GM23338 (cell line): Measurements from ENCODE around the gene CTBP2. TPM values are rescaled to one million over a fixed set of nuclear protein-coding genes. Genes with fewer than 3 reads are reported as not detected.

Experiments
- ATAC-seq: fragments of 200-7000 bp; cut with Tn5 transposase; 3 replicates; pipeline ENCODE4 v1.9.1; 2020
- DNase-seq: peaks from one replicate; pipeline ENCODE4 v3.0.0-alpha.2; 2015; ENCODE audit warnings: low spot score
- H2AFZ ChIP-seq: fragments of 200-600 bp; sonication (generic); 2 replicates; pipeline ENCODE4 v1.8.0; 2016; ENCODE audit warnings: antibody characterized with exemption, mild to moderate bottlenecking, moderate library complexity
- H3F3A ChIP-seq: fragments of 200-600 bp; sonication (generic); replicated peaks from 2 replicates; pipeline ENCODE4 v1.8.0; 2017; ENCODE audit warnings: antibody characterized with exemption, mixed run types, low read depth
- H3K27ac ChIP-seq: fragments of 200-600 bp; sonication (generic); 2 replicates; pipeline ENCODE4 v1.6.1; 2016; ENCODE audit warnings: low read depth
- H3K27me3 ChIP-seq: fragments of 200-600 bp; sonication (generic); 2 replicates; pipeline ENCODE4 v1.8.0; 2016; ENCODE audit warnings: mild to moderate bottlenecking, mixed run types, moderate library complexity; ENCODE audit not compliant: insufficient read depth
- H3K36me3 ChIP-seq: fragments of 200-600 bp; sonication (generic); 2 replicates; pipeline ENCODE4 v1.8.0; 2016; ENCODE audit warnings: mild to moderate bottlenecking; ENCODE audit not compliant: insufficient read depth
- H3K4me1 ChIP-seq: fragments of 200-600 bp; sonication (generic); 2 replicates; pipeline ENCODE4 v1.8.0; 2016; ENCODE audit warnings: mild to moderate bottlenecking, moderate library complexity; ENCODE audit not compliant: insufficient read depth
- H3K4me2 ChIP-seq: fragments of 200-600 bp; sonication (generic); 2 replicates; pipeline ENCODE4 v1.7.1; 2017; ENCODE audit warnings: mixed run types
- H3K4me3 ChIP-seq: fragments of 200-600 bp; sonication (generic); 2 replicates; pipeline ENCODE4 v1.6.1; 2016; ENCODE audit warnings: mixed run types
- H3K79me2 ChIP-seq: fragments of 200-600 bp; sonication (generic); replicated peaks from 2 replicates; pipeline ENCODE4 v1.8.0; 2017; ENCODE audit warnings: mild to moderate bottlenecking; ENCODE audit not compliant: insufficient read depth
- H3K9me2 ChIP-seq: fragments of 200-600 bp; sonication (generic); 2 replicates; pipeline ENCODE4 v1.8.0; 2017; ENCODE audit not compliant: insufficient read depth
- H4K20me1 ChIP-seq: fragments of 200-600 bp; sonication (generic); replicated peaks from 2 replicates; pipeline ENCODE4 v1.8.0; 2017; ENCODE audit warnings: mild to moderate bottlenecking; ENCODE audit not compliant: insufficient read depth
- H3K27ac Mint-ChIP-seq: 2 replicates; pipeline ENCODE4 v1.8.0; 2020; ENCODE audit warnings: inconsistent platforms, mild to moderate bottlenecking, moderate library complexity, mixed read lengths
- H3K27me3 Mint-ChIP-seq: 3 replicates; pipeline ENCODE4 v1.8.0; 2022; ENCODE audit warnings: low read depth, mild to moderate bottlenecking, moderate library complexity, mixed read lengths, inconsistent platforms; ENCODE audit not compliant: insufficient read depth, poor library complexity
- H3K36me3 Mint-ChIP-seq: 3 replicates; pipeline ENCODE4 v1.8.0; 2021; ENCODE audit warnings: low read depth, mild to moderate bottlenecking, inconsistent platforms, moderate library complexity, mixed read lengths
- H3K4me1 Mint-ChIP-seq: 3 replicates; pipeline ENCODE4 v1.8.0; 2020; ENCODE audit warnings: mild to moderate bottlenecking, inconsistent platforms, mixed read lengths
- H3K4me3 Mint-ChIP-seq: 3 replicates; pipeline ENCODE4 v1.8.0; 2021; ENCODE audit warnings: moderate library complexity, mild to moderate bottlenecking, inconsistent platforms, mixed read lengths
- H3K9me3 Mint-ChIP-seq: 3 replicates; pipeline ENCODE4 v1.8.0; 2020; ENCODE audit warnings: moderate library complexity, mild to moderate bottlenecking, inconsistent platforms, mixed read lengths
- CREB1 ChIP-seq: fragments of 250-450 bp; sonication (Bioruptor Pico); IDR thresholded peaks from 2 replicates; pipeline ENCODE4 v1.5.0; 2020; ENCODE audit warnings: low read depth, mild to moderate bottlenecking, moderate library complexity
- CTCF ChIP-seq, 2 experiments: fragments of 200-600 bp in 1 of 2; sonication (generic) in 1 of 2; conservative IDR thresholded peaks; 2 replicates each; pipeline versions ENCODE4 v1.5.1 to v1.6.1; 2016 to 2017; ENCODE audit warnings: antibody characterized with exemption in 2 of 2, low read depth in 2 of 2, mild to moderate bottlenecking in 2 of 2, moderate library complexity in 1 of 2
- ETS1 ChIP-seq: IDR thresholded peaks from 2 replicates; pipeline ENCODE4 v1.6.1; 2016; ENCODE audit warnings: antibody characterized with exemption
- EZH2phosphoT487 ChIP-seq: fragments of 200-600 bp; sonication (generic); IDR thresholded peaks from one replicate; pipeline ENCODE4 v1.8.1; 2018; ENCODE audit warnings: antibody characterized with exemption; ENCODE audit not compliant: unreplicated experiment
- POLR2AphosphoS5 ChIP-seq: IDR thresholded peaks from 2 replicates; pipeline ENCODE4 v1.6.1; 2016; ENCODE audit warnings: antibody characterized with exemption, low read depth
- REST ChIP-seq: IDR thresholded peaks from one replicate; pipeline ENCODE4 v1.6.1; 2018; ENCODE audit warnings: antibody characterized with exemption; ENCODE audit not compliant: unreplicated experiment
- STAT1 ChIP-seq: IDR thresholded peaks from one replicate; pipeline ENCODE4 v1.6.1; 2016; ENCODE audit warnings: antibody characterized with exemption; ENCODE audit not compliant: unreplicated experiment
- ZNF331 ChIP-seq: fragments of 250-450 bp; sonication (Bioruptor Pico); IDR thresholded peaks from 2 replicates; pipeline ENCODE4 v1.5.0; 2020; ENCODE audit warnings: low read depth, mild to moderate bottlenecking, moderate library complexity
- polyA plus RNA-seq: library from polyadenylated mRNA; unstranded; fragments of >200 nt; fragmentation: Nextera tagmentation; extraction: Ambion mirVana; gene quantifications from 2 replicates; pipeline ENCODE4 v1.2.1, GENCODE V29; 2016
- total RNA-seq: library from RNA; depleted of rRNA; stranded (reverse); fragments of >200 nt; shearing (Covaris generic); gene quantifications from 2 replicates; pipeline ENCODE4 v1.2.3, GENCODE V29; 2014

Gene CTBP2
- total and polyA plus RNA-seq, 2 experiments from 2014 or later = 133 to 265 TPM

- Histone ChIP-seq H3F3A (no peaks in the 10 kb centered on the region), H3K4me3 (no peak overlapping the region), H3K27me3 (no peaks in the 10 kb centered on the region), H3K27ac (no peak overlapping the region), H3K79me2 (no peaks in the 10 kb centered on the region), H3K36me3 (no peaks in the 10 kb centered on the region), H2AFZ (no peak overlapping the region), H3K9me2 (no peaks in the 10 kb centered on the region), H3K4me2 (no peak overlapping the region), H3K4me1 (no peaks in the 10 kb centered on the region), H4K20me1 (no peaks in the 10 kb centered on the region)
- no peaks in the 10 kb centered on the region for H3K4me1 Mint-ChIP-seq
- no peak overlapping the region for H3K27ac Mint-ChIP-seq
- DNase-seq = no peak
- peaks cover 4% of the 10 kb centered on the region for H3K27me3 Mint-ChIP-seq
- no peak for ATAC-seq
- no peaks in the 10 kb centered on the region for H3K36me3 Mint-ChIP-seq
- TF ChIP-seq STAT1 (no peak), CREB1 (CRISPR knock-in tag) (no peak), REST (no peak), CTCF (conservative IDR thresholded peaks at IDR 0.05; ENCODE audit: low read depth in 2 of 2) (no peak), POLR2AphosphoS5 (no peak), EZH2phosphoT487 (no peak)
- no peak overlapping the region for H3K4me3 Mint-ChIP-seq
- no peaks in the 10 kb centered on the region for H3K9me3 Mint-ChIP-seq
Measured at GRCh38 chr10:125200396-125200795, 40.0 kb upstream of the CTBP2 start.

GRCh38 chr10:125199270-125199669 is 38.9 kb upstream of the CTBP2 start:
- Mint-ChIP-seq H3K36me3 (no peaks in the 10 kb centered on the region), H3K4me3 (no peak overlapping the region), H3K27ac (no peak overlapping the region)
- TF ChIP-seq CREB1 (CRISPR knock-in tag) = no peak
- TF ChIP-seq ZNF331 = no peak
- TF ChIP-seq REST = no peak
- no peak for TF ChIP-seq ETS1
- no peak for TF ChIP-seq CTCF (conservative IDR thresholded peaks at IDR 0.05; ENCODE audit: low read depth in 2 of 2)

More at GRCh38 chr10:125199270-125199669, 38.9 kb upstream of the CTBP2 start:
- no peak overlapping the region for H3K4me2 ChIP-seq
- no peak overlapping the region for H3K4me3 ChIP-seq
- no peaks in the 10 kb centered on the region for H3K4me1 ChIP-seq
- no peaks in the 10 kb centered on the region for H3K36me3 ChIP-seq
- H3K27ac ChIP-seq = no peak overlapping the region
- ATAC-seq = no peak
- no peaks in the 10 kb centered on the region for H3K27me3 ChIP-seq
- Mint-ChIP-seq H3K9me3 (no peaks in the 10 kb centered on the region), H3K4me1 (no peaks in the 10 kb centered on the region), H3K27me3 (peaks cover 5% of the 10 kb centered on the region)
- no peaks in the 10 kb centered on the region for H3K9me2 ChIP-seq
- no peak for DNase-seq
- no peak overlapping the region for H2AFZ ChIP-seq
- H3K79me2 ChIP-seq = no peaks in the 10 kb centered on the region
- H3F3A ChIP-seq = no peaks in the 10 kb centered on the region
- H4K20me1 ChIP-seq = no peaks in the 10 kb centered on the region
